ENCODE measurements around the gene MGA. TPM values are rescaled to one million over a fixed set of nuclear protein-coding genes. Genes with fewer than 3 reads are reported as not detected.
"Not testable (repeated sequence)": the region's sequence is repeated elsewhere in the genome, so short reads cannot be mapped to it uniquely, and the experiment has no call there.

Gene MGA
- total RNA-seq, 4 donors from 2014 or later, result 21.0 to 44.7 (median 38.3) TPM

- Histone ChIP-seq H3K9me3 (no peaks in the 10 kb centered on the region), H3K4me1 (no peaks in the 10 kb centered on the region), H3K36me3 (peaks cover 26% of the 10 kb centered on the region), H3K27ac (no peak overlapping the region), H3K27me3 (no peaks in the 10 kb centered on the region), H3K4me3 (no peak overlapping the region)
- DNase-seq (ENCODE audit: low spot score in 2 of 2), result no peak
- TF ChIP-seq, protein P1, sequence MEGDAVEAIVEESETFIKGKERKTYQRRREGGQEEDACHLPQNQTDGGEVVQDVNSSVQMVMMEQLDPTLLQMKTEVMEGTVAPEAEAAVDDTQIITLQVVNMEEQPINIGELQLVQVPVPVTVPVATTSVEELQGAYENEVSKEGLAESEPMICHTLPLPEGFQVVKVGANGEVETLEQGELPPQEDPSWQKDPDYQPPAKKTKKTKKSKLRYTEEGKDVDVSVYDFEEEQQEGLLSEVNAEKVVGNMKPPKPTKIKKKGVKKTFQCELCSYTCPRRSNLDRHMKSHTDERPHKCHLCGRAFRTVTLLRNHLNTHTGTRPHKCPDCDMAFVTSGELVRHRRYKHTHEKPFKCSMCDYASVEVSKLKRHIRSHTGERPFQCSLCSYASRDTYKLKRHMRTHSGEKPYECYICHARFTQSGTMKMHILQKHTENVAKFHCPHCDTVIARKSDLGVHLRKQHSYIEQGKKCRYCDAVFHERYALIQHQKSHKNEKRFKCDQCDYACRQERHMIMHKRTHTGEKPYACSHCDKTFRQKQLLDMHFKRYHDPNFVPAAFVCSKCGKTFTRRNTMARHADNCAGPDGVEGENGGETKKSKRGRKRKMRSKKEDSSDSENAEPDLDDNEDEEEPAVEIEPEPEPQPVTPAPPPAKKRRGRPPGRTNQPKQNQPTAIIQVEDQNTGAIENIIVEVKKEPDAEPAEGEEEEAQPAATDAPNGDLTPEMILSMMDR (IDR thresholded peaks at IDR 0.05), result no peak
- no peak for TF ChIP-seq EP300 (IDR thresholded peaks at IDR 0.05)
- no peak for TF ChIP-seq POLR2AphosphoS5 (IDR thresholded peaks at IDR 0.05)
- TF ChIP-seq POLR2A (IDR thresholded peaks at IDR 0.05), result no peak
Observed at GRCh38 chr15:41716864-41717263, 56.7 kb downstream of the MGA start.

GRCh38 chr15:41727143-41727542, 66.9 kb downstream of the MGA start:
- Histone ChIP-seq H3K27me3 (no peaks in the 10 kb centered on the region), H3K36me3 (peaks cover 22% of the 10 kb centered on the region), H3K27ac (no peak overlapping the region), H3K4me1 (no peaks in the 10 kb centered on the region), H3K4me3 (no peak overlapping the region), H3K9me3 (no peaks in the 10 kb centered on the region)
- 95% methylated on average over 3 of the region's 3 CpGs for WGBS
- TF ChIP-seq POLR2AphosphoS5 (IDR thresholded peaks at IDR 0.05), result no peak
- TF ChIP-seq, protein P1 (IDR thresholded peaks at IDR 0.05), result no peak
- no peak for TF ChIP-seq EP300 (IDR thresholded peaks at IDR 0.05)
- TF ChIP-seq POLR2A (IDR thresholded peaks at IDR 0.05), result no peak
- DNase-seq (ENCODE audit: low spot score in 2 of 2), result no peak

DNA sequence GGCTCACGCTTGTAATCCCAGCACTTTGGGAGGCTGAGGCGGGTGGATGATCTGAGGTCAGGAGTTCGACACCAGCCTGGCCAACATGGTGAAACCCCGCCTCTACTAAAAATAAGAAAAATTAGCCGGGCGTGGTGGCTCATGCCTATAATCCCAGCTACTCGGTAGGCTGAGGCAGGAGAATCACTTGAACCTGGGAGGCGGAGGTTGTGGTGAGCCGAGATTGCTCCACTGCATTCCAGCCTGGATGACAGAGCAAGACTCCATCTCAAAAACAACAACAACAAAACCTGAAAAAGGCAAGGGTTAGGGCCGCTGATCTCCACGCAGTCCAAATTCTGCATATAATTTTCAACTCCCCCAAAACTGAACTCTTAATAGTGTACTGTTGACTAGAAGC, 67.9 kb downstream of the MGA start:
- H3K27me3 ChIP-seq; DNase-seq (ENCODE audit: low spot score in 2 of 2); H3K9me3 ChIP-seq; H3K4me3 ChIP-seq; H3K27ac ChIP-seq; H3K4me1 ChIP-seq: not testable (repeated sequence)
- H3K36me3 ChIP-seq, result peaks cover 22% of the 10 kb centered on the region
- 90% methylated on average over 11 of the region's 11 CpGs for WGBS

GRCh38 chr15:41730543-41730942, 70.3 kb downstream of the MGA start:
- Histone ChIP-seq H3K27ac (no peak overlapping the region), H3K9me3 (no peaks in the 10 kb centered on the region), H3K4me3 (no peak overlapping the region), H3K36me3 (peaks cover 36% of the 10 kb centered on the region), H3K4me1 (no peaks in the 10 kb centered on the region), H3K27me3 (no peaks in the 10 kb centered on the region)
- WGBS, result 82% methylated on average over 4 of the region's 4 CpGs
- DNase-seq (ENCODE audit: low spot score in 2 of 2), result no peak
- TF ChIP-seq EP300 (IDR thresholded peaks at IDR 0.05) (no peak), POLR2A (IDR thresholded peaks at IDR 0.05) (no peak), POLR2AphosphoS5 (IDR thresholded peaks at IDR 0.05) (no peak)
- TF ChIP-seq, protein P1 (IDR thresholded peaks at IDR 0.05), result no peak

DNA sequence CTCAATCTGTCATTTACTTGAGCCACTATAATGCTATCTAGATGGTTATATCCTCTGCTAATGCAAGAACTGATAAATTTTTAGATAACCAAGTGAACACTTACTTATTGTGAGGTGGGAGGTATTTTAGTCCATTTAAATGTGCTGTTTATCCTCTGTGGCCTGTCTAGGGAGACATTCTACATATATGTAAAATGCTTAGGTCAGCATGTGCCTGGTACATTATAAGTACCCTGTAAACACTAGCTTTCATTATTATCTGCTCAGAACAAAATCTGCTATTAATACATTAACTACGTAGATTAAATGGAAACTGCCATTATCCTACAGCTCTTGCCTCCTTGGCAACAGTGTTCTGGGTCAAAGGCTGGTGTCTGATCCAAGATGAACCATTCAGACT, 72.3 kb downstream of the MGA start:
- 100% methylated on average over 1 of the region's 1 CpG for WGBS
- H3K4me1 ChIP-seq, result no peaks in the 10 kb centered on the region
- H3K27me3 ChIP-seq, result no peaks in the 10 kb centered on the region
- TF ChIP-seq, protein P1 (IDR thresholded peaks at IDR 0.05), result no peak
- TF ChIP-seq EP300 (IDR thresholded peaks at IDR 0.05) (no peak), POLR2AphosphoS5 (IDR thresholded peaks at IDR 0.05) (no peak), POLR2A (IDR thresholded peaks at IDR 0.05) (no peak)
- DNase-seq (ENCODE audit: low spot score in 2 of 2), result no peak
- H3K4me3 ChIP-seq, result no peak overlapping the region
- H3K9me3 ChIP-seq, result no peaks in the 10 kb centered on the region
- peaks cover 53% of the 10 kb centered on the region for H3K36me3 ChIP-seq
- no peak overlapping the region for H3K27ac ChIP-seq

GRCh38 chr15:41734079-41734478, 73.9 kb downstream of the MGA start:
- Histone ChIP-seq H3K4me3 (no peak overlapping the region), H3K9me3 (no peaks in the 10 kb centered on the region), H3K27ac (no peak overlapping the region), H3K4me1 (no peaks in the 10 kb centered on the region), H3K27me3 (no peaks in the 10 kb centered on the region), H3K36me3 (peaks cover 59% of the 10 kb centered on the region)
- no peak for TF ChIP-seq POLR2AphosphoS5 (IDR thresholded peaks at IDR 0.05)
- TF ChIP-seq, protein P1 (IDR thresholded peaks at IDR 0.05), result no peak
- TF ChIP-seq POLR2A (IDR thresholded peaks at IDR 0.05), result no peak
- no peak for TF ChIP-seq EP300 (IDR thresholded peaks at IDR 0.05)
- WGBS, result 97% methylated on average over 4 of the region's 4 CpGs
- no peak for DNase-seq (ENCODE audit: low spot score in 2 of 2)

All from suprapubic skin (tissue), 4 donors.